ENCODE results near the gene ADGRE3.

Gene ADGRE3

DNA sequence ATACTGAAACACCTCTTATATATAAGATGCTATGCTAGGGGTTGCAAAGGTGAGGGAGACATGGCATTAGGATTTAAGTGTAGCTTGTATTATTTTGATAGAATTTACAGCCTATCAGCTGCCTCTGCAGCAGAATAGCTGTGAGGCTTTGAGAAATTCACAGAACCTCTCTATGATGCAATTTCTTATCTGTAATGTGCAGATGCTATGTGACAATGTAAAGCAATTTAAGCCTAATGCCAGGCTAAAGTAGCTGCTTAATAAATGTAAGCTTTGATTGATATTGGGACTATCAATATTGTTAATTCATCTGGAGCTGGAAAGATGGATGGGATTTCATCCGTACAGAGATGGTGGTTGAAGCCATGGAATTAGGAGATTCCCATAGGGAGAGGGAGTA is 1.6 kb downstream of the ADGRE3 start:
- no peak for FAIRE-seq
- no peak for DNase-seq (ENCODE audit: insufficient read length, low spot score)
- no peak for TF ChIP-seq TAF1 (IDR thresholded peaks at IDR 0.05; ENCODE audit: low read depth, low read length)
- TF ChIP-seq SPI1 (IDR thresholded peaks at IDR 0.05; ENCODE audit: low read depth, low read length) = no peak
- no peak for TF ChIP-seq PAX5 (IDR thresholded peaks at IDR 0.05; ENCODE audit: insufficient read depth, low read length, severe bottlenecking)
- no peak for TF ChIP-seq POU2F2 (IDR thresholded peaks at IDR 0.05; ENCODE audit: low read depth, low read length)
- TF ChIP-seq POLR2A (IDR thresholded peaks at IDR 0.05; ENCODE audit: low read depth, low read length) = no peak
- no peak for TF ChIP-seq POLR2AphosphoS5 (IDR thresholded peaks at IDR 0.05; ENCODE audit: low read depth, low read length)

DNA sequence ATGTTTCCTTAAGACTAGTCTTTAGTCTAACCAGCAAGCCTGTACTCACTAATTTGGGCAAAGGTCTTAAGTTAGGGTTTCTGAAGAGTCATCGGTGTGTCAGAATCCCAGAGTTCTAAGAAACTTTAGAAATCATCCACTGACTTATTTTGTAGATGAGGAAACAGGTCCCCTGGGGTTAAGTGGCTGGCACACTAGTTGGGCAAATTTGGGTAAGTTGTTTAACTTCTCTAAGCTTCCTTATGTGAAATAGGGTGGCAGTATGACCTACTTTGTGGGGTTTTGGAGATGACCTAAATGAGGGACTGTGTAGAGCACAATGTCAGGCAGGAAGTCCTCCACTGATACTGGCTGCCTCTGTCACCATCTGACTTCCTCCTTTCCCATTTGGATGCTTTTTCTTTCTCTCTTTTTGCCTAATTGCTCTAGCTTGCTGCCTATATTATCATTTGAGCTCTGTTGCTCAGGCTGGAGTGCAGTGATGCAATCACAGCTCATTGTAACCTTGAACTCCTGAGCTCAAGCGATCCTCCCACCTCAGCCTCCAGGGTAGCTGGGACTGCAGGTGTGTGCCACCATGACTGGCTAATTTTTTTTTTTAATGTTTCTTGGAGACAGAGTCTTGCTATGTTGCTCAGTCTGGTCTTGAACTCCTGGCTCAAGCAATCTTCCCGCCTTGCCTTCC is 2.3 kb downstream of the ADGRE3 start:
- peak; percentile 51 for FAIRE-seq
- DNase-seq (ENCODE audit: insufficient read length, low spot score) = no peak
- no peak for TF ChIP-seq POLR2AphosphoS5 (IDR thresholded peaks at IDR 0.05; ENCODE audit: low read depth, low read length)
- no peak for TF ChIP-seq PAX5 (IDR thresholded peaks at IDR 0.05; ENCODE audit: insufficient read depth, low read length, severe bottlenecking)
- no peak for TF ChIP-seq POLR2A (IDR thresholded peaks at IDR 0.05; ENCODE audit: low read depth, low read length)
- TF ChIP-seq SPI1 (IDR thresholded peaks at IDR 0.05; ENCODE audit: low read depth, low read length) = peak; percentile 41; the same call in 1 of the 2 replicates
- TF ChIP-seq TAF1 (IDR thresholded peaks at IDR 0.05; ENCODE audit: low read depth, low read length) = no peak

DNA sequence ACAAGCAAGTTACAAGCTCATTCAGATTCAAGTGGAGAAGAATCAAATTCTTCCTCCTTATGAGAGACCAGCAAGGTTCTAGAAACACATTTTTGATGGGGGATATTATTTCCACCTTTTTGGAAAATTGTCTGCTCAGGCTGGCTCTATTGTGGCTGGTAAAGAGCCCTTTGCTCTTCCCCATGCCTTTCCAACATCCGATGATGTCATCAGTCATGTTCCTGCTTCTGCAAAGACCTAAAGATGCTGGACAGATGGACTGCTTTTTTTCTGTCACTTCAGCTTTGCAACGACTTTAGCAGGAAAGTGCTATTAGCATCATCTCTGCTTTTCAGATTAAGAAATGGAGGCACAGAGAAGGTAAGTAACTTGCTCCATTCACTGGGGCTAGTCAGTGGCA is 4.2 kb downstream of the ADGRE3 start:
- TF ChIP-seq SPI1 (IDR thresholded peaks at IDR 0.05; ENCODE audit: low read depth, low read length) = no peak
- TF ChIP-seq PAX5 (IDR thresholded peaks at IDR 0.05; ENCODE audit: insufficient read depth, low read length, severe bottlenecking) = no peak
- no peak for TF ChIP-seq TAF1 (IDR thresholded peaks at IDR 0.05; ENCODE audit: low read depth, low read length)
- no peak for TF ChIP-seq POLR2A (IDR thresholded peaks at IDR 0.05; ENCODE audit: low read depth, low read length)
- TF ChIP-seq POLR2AphosphoS5 (IDR thresholded peaks at IDR 0.05; ENCODE audit: low read depth, low read length) = no peak
- no peak for TF ChIP-seq POU2F2 (IDR thresholded peaks at IDR 0.05; ENCODE audit: low read depth, low read length)
- FAIRE-seq (peak; percentile 35), DNase-seq (ENCODE audit: insufficient read length, low spot score) (no peak)

DNA sequence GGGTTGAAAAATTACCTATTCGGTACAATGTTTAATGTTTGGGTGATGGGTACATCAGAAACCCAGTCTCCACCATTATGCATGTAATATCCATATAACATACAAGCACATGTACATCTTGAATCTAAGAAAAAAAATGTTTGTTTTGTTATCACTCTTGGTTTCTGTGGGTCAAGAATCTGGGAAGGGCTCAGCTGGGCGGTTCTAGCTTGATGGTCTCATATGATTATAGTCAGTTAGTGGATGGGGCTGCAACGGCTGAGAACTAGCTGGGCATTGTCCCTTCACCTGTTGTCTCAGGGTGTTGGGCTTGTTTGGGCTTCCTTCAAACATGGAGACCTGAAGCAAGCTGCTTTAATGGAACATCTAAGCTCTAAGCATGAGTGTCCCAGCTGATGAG is 4.7 kb downstream of the ADGRE3 start:
- DNase-seq (ENCODE audit: insufficient read length, low spot score) (no peak), FAIRE-seq (no peak)
- TF ChIP-seq SPI1 (IDR thresholded peaks at IDR 0.05; ENCODE audit: low read depth, low read length) = no peak
- TF ChIP-seq TAF1 (IDR thresholded peaks at IDR 0.05; ENCODE audit: low read depth, low read length) = no peak

DNA sequence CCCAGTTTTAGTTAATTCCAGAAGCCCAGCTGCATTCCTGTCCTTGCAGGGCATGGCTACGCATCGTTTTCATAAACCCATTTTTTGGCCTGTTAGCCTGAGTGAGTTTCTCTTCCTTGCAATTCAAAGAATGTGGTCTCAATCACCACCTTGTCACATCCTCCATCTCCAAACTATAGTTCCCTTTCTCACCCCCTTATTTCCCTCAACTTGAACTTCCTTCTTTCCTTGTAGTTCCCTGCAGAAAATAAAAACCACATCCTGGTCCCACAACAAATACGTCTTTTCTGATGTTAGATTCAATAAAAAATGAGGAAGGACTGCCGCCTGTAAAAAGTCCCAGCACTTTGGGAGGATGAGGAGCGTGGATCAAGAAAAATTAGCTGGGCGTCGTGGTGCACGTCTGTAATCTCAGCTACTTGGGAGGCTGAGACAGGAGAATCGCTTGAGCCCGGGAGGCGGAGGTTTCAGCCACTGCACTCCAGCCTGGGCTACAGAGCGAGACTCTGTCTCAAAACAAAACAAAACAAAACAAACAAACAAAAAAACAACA is 13.2 kb downstream of the ADGRE3 start:
- no peak for FAIRE-seq
- no peak for TF ChIP-seq SPI1 (IDR thresholded peaks at IDR 0.05; ENCODE audit: low read depth, low read length)
- no peak for TF ChIP-seq POU2F2 (IDR thresholded peaks at IDR 0.05; ENCODE audit: low read depth, low read length)
- TF ChIP-seq POLR2A (IDR thresholded peaks at IDR 0.05; ENCODE audit: low read depth, low read length) = no peak
- TF ChIP-seq PAX5 (IDR thresholded peaks at IDR 0.05; ENCODE audit: insufficient read depth, low read length, severe bottlenecking) = no peak
- no peak for TF ChIP-seq POLR2AphosphoS5 (IDR thresholded peaks at IDR 0.05; ENCODE audit: low read depth, low read length)
- no peak for TF ChIP-seq TAF1 (IDR thresholded peaks at IDR 0.05; ENCODE audit: low read depth, low read length)
- no peak for DNase-seq (ENCODE audit: insufficient read length, low spot score)

DNA sequence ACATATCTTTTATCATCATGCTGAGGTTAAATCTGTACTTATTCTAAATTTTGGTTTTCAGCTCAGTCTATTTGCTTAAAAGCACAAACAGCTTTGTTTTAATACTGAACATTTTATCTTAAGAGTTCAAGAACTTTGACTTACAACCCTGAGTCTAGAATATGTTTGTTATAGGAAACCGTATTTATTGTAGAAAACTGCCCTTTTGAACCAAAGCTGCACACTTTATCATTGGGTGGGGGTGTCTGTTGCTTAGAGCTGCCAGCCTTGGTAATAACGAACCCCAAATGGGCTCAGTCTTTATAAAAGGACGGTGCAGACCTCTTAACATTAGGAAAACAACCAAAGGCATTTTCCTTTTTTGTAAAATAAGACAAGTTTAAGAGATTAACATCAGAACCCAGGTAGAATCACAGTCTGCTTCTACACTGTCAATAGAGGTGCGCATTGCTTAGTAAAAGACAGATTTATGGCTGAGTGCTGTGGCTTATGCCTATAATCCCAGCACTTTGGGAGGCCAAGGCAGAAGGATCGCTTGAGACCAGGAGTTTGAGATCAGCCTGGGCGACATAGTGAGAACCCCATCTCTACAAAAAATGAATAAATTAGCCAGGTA is 14.7 kb downstream of the ADGRE3 start:
- no peak for FAIRE-seq
- no peak for DNase-seq (ENCODE audit: insufficient read length, low spot score)
- no peak for TF ChIP-seq POU2F2 (IDR thresholded peaks at IDR 0.05; ENCODE audit: low read depth, low read length)
- TF ChIP-seq PAX5 (IDR thresholded peaks at IDR 0.05; ENCODE audit: insufficient read depth, low read length, severe bottlenecking) = no peak
- no peak for TF ChIP-seq POLR2A (IDR thresholded peaks at IDR 0.05; ENCODE audit: low read depth, low read length)
- TF ChIP-seq SPI1 (IDR thresholded peaks at IDR 0.05; ENCODE audit: low read depth, low read length) = no peak
- no peak for TF ChIP-seq TAF1 (IDR thresholded peaks at IDR 0.05; ENCODE audit: low read depth, low read length)
- no peak for TF ChIP-seq POLR2AphosphoS5 (IDR thresholded peaks at IDR 0.05; ENCODE audit: low read depth, low read length)

DNA sequence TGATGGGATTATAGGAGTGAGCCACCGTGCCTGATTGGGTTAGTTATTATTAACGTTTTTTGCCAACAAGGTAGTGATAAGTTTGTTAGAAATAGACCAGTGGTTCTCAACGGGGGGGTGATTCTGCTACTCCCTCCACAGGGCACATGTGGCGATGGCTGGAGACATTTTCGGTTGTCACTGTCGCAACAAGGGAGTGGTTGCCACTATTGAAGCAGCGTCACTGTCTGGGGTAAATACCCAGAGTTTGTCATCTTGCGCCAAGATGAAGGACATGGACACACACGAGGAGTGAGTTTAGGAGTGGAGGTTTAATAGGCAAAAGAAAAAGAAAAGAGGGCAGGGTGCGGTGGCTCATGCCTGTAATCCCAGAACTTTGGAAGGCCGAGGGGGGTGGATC is 18.9 kb downstream of the ADGRE3 start:
- no peak for TF ChIP-seq TAF1 (IDR thresholded peaks at IDR 0.05; ENCODE audit: low read depth, low read length)
- TF ChIP-seq POU2F2 (IDR thresholded peaks at IDR 0.05; ENCODE audit: low read depth, low read length) = no peak
- no peak for TF ChIP-seq SPI1 (IDR thresholded peaks at IDR 0.05; ENCODE audit: low read depth, low read length)
- no peak for TF ChIP-seq POLR2A (IDR thresholded peaks at IDR 0.05; ENCODE audit: low read depth, low read length)
- no peak for TF ChIP-seq POLR2AphosphoS5 (IDR thresholded peaks at IDR 0.05; ENCODE audit: low read depth, low read length)
- TF ChIP-seq PAX5 (IDR thresholded peaks at IDR 0.05; ENCODE audit: insufficient read depth, low read length, severe bottlenecking) = no peak
- FAIRE-seq (no peak), DNase-seq (ENCODE audit: insufficient read length, low spot score) (no peak)

DNA sequence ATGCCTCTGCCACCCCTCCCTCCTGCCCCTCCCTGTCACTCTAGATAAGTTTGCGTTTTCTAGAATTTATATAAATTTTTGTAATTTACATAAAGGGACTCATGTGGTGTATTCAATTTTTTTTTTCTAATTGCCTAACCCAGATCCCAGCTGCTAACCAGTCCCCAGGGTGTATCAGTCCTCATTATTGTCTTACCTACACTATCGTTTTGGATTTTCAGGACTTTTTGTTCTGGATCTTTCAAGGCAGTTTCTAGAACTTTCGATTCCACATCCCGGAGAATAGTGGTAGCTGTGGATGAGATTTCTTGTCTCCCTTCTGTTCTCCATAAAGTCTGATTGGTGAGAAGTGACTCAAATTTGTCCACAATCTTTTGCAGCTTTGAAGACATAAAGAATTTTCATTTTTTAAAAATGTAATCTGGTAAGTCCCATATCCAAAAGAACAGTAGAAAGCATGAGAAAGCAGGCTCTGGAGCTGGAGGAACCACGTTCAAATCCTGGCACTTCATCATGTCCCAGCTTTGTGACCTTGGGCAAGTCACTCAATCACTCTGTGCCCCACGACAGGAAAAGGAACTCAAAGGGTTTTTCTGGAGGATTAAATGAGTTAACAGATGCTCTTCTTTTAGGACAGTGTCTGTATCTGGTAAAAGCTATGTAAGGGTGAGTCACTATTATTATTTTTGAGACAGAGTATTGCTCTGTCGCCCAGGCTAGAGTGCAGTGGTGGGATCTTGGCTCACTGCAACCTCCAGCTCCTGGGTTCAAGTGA is 19.7 kb downstream of the ADGRE3 start:
- FAIRE-seq (no peak), DNase-seq (ENCODE audit: insufficient read length, low spot score) (no peak)

DNA sequence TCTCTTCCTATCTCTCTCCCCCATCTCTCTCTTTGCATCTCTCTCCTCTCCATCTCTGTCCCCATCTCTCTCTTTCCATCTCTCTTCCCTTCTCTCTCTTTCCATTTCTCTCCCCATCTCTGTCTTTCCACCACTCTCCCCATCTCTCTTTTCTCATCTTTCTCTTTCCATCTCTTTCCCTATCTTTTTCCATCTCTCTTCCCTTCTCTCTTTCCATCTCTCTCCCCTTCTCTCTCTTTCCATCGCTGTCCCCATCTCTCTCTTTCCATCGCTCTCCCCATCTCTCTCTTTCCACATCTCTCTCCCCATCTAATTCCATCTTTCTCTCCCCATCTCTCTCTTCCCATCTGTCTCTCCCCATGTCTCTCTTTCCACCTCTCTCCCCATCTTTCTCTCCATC is 24.5 kb downstream of the ADGRE3 start:
- DNase-seq (ENCODE audit: insufficient read length, low spot score) = no peak
- FAIRE-seq = no peak
- TF ChIP-seq TAF1 (IDR thresholded peaks at IDR 0.05; ENCODE audit: low read depth, low read length) (no peak), PAX5 (IDR thresholded peaks at IDR 0.05; ENCODE audit: insufficient read depth, low read length, severe bottlenecking) (no peak), POLR2A (IDR thresholded peaks at IDR 0.05; ENCODE audit: low read depth, low read length) (no peak), POU2F2 (IDR thresholded peaks at IDR 0.05; ENCODE audit: low read depth, low read length) (no peak), POLR2AphosphoS5 (IDR thresholded peaks at IDR 0.05; ENCODE audit: low read depth, low read length) (no peak), SPI1 (IDR thresholded peaks at IDR 0.05; ENCODE audit: low read depth, low read length) (no peak)

More for the DNA sequence above, 19.7 kb downstream of the ADGRE3 start:
- TF ChIP-seq POLR2AphosphoS5 (IDR thresholded peaks at IDR 0.05; ENCODE audit: low read depth, low read length) = no peak
- no peak for TF ChIP-seq PAX5 (IDR thresholded peaks at IDR 0.05; ENCODE audit: insufficient read depth, low read length, severe bottlenecking)
- TF ChIP-seq TAF1 (IDR thresholded peaks at IDR 0.05; ENCODE audit: low read depth, low read length) = no peak
- no peak for TF ChIP-seq SPI1 (IDR thresholded peaks at IDR 0.05; ENCODE audit: low read depth, low read length)
- no peak for TF ChIP-seq POU2F2 (IDR thresholded peaks at IDR 0.05; ENCODE audit: low read depth, low read length)
- TF ChIP-seq POLR2A (IDR thresholded peaks at IDR 0.05; ENCODE audit: low read depth, low read length) = no peak
